GM10266 (cell line): Measurements from ENCODE around the gene RAC2.
"Not testable (repeated sequence)": the region's sequence is repeated elsewhere in the genome, so short reads cannot be mapped to it uniquely, and the experiment has no call there.

ENCODE experiments used
- DNase-seq: peaks from one replicate; pipeline ENCODE4 v3.0.0; 2012; ENCODE audit errors: extremely low spot score
- CTCF ChIP-seq: IDR thresholded peaks from 2 replicates; pipeline ENCODE4 v1.5.1; 2012; ENCODE audit warnings: mild to moderate bottlenecking, low read depth; ENCODE audit not compliant: control insufficient read depth, insufficient read depth; ENCODE audit errors: missing control alignments

The RAC2 gene

GRCh38 chr22:37235897-37236607, 8.0 kb downstream of the RAC2 start:
- TF ChIP-seq CTCF: no peak

GRCh38 chr22:37234736-37235711, 9.0 kb downstream of the RAC2 start:
- no peak for DNase-seq
- TF ChIP-seq CTCF: no peak

More at GRCh38 chr22:37235897-37236607, 8.0 kb downstream of the RAC2 start:
- no peak for DNase-seq

GRCh38 chr22:37233751-37234631, 10.1 kb downstream of the RAC2 start:
- TF ChIP-seq CTCF: no peak
- DNase-seq: no peak

- not testable (repeated sequence) for DNase-seq
Measured at GRCh38 chr22:37233371-37233750, 10.7 kb downstream of the RAC2 start.

- no peak for TF ChIP-seq CTCF
- DNase-seq: no peak
Measured at GRCh38 chr22:37232140-37232998, 11.7 kb downstream of the RAC2 start.

GRCh38 chr22:37231406-37232139, 12.5 kb downstream of the RAC2 start:
- DNase-seq: no peak
- no peak for TF ChIP-seq CTCF
